ENCODE results near the gene HBEGF. TPM values are rescaled to one million over a fixed set of nuclear protein-coding genes. Genes with fewer than 3 reads are reported as not detected.

The HBEGF gene
- total RNA-seq, 2 donors from 2014 or later, result 1.4 to 2.1 TPM

- peaks cover 2% of the 10 kb centered on the region for H3K4me1 Mint-ChIP-seq
- Histone ChIP-seq H3K27me3 (ENCODE audit: control insufficient read depth, insufficient read depth, low read length, poor library complexity, severe bottlenecking) (peaks cover 4% of the 10 kb centered on the region), H3K4me3 (ENCODE audit: low read length) (no peak overlapping the region), H3K4me1 (ENCODE audit: control insufficient read depth, insufficient read depth, low read length) (no peaks in the 10 kb centered on the region), H3K9me3 (ENCODE audit: control insufficient read depth, low read length) (no peaks in the 10 kb centered on the region), H3K36me3 (ENCODE audit: control insufficient read depth, insufficient read depth, low read length) (no peaks in the 10 kb centered on the region), H3K27ac (ENCODE audit: low read depth, low read length) (no peak overlapping the region), H3K9ac (ENCODE audit: extremely low read depth, low read length, poor library complexity, severe bottlenecking) (no peak overlapping the region)
- no peak for DNase-seq
- TF ChIP-seq CTCF (conservative IDR thresholded peaks at IDR 0.05), result no peak
- H3K36me3 Mint-ChIP-seq (ENCODE audit: low read depth), result no peaks in the 10 kb centered on the region
- H3K27me3 Mint-ChIP-seq (ENCODE audit: insufficient read depth), result peaks cover 10% of the 10 kb centered on the region
- H3K27ac Mint-ChIP-seq, result no peak overlapping the region
- H3K4me3 Mint-ChIP-seq, result no peak overlapping the region
- H3K9me3 Mint-ChIP-seq, result no peaks in the 10 kb centered on the region
- WGBS, 2 experiments (ENCODE audit: insufficient coverage in 1 of 2, insufficient read length in 1 of 2), result 85 to 95% methylated on average over 4 to 7 of the region's 7 CpGs
Observed at GRCh38 chr5:140366589-140367255, 20.3 kb upstream of the HBEGF start.

- H3K27me3 Mint-ChIP-seq (ENCODE audit: insufficient read depth), result peaks cover 10% of the 10 kb centered on the region
- no peak overlapping the region for H3K27ac ChIP-seq (ENCODE audit: low read depth, low read length)
- H3K36me3 Mint-ChIP-seq (ENCODE audit: low read depth), result no peaks in the 10 kb centered on the region
- peaks cover 2% of the 10 kb centered on the region for H3K4me1 Mint-ChIP-seq
- no peak overlapping the region for H3K9ac ChIP-seq (ENCODE audit: extremely low read depth, low read length, poor library complexity, severe bottlenecking)
- no peaks in the 10 kb centered on the region for H3K9me3 Mint-ChIP-seq
- DNase-seq, result no peak
- H3K36me3 ChIP-seq (ENCODE audit: control insufficient read depth, insufficient read depth, low read length), result no peaks in the 10 kb centered on the region
- H3K4me1 ChIP-seq (ENCODE audit: control insufficient read depth, insufficient read depth, low read length), result no peaks in the 10 kb centered on the region
- TF ChIP-seq CTCF (conservative IDR thresholded peaks at IDR 0.05), result no peak
- H3K27me3 ChIP-seq (ENCODE audit: control insufficient read depth, insufficient read depth, low read length, poor library complexity, severe bottlenecking), result peaks cover 4% of the 10 kb centered on the region
- no peak overlapping the region for H3K4me3 ChIP-seq (ENCODE audit: low read length)
- H3K9me3 ChIP-seq (ENCODE audit: control insufficient read depth, low read length), result no peaks in the 10 kb centered on the region
- WGBS, 2 experiments (ENCODE audit: insufficient coverage in 1 of 2, insufficient read length in 1 of 2), result 86 to 100% methylated on average over 1 to 4 of the region's 4 CpGs
- H3K27ac Mint-ChIP-seq, result no peak overlapping the region
- no peak overlapping the region for H3K4me3 Mint-ChIP-seq
Observed at GRCh38 chr5:140365941-140366340, 19.5 kb upstream of the HBEGF start.

GRCh38 chr5:140365282-140365681 lies 18.9 kb upstream of the HBEGF start:
- no peak overlapping the region for H3K4me3 ChIP-seq (ENCODE audit: low read length)
- WGBS, 2 experiments (ENCODE audit: insufficient coverage in 1 of 2, insufficient read length in 1 of 2), result 75 to 90% methylated on average over 2 to 3 of the region's 3 CpGs
- no peak overlapping the region for H3K4me3 Mint-ChIP-seq

More at GRCh38 chr5:140365282-140365681, 18.9 kb upstream of the HBEGF start:
- peaks cover 4% of the 10 kb centered on the region for H3K27me3 ChIP-seq (ENCODE audit: control insufficient read depth, insufficient read depth, low read length, poor library complexity, severe bottlenecking)
- Mint-ChIP-seq H3K36me3 (ENCODE audit: low read depth) (no peaks in the 10 kb centered on the region), H3K4me1 (peaks cover 2% of the 10 kb centered on the region), H3K9me3 (no peaks in the 10 kb centered on the region), H3K27me3 (ENCODE audit: insufficient read depth) (peaks cover 9% of the 10 kb centered on the region), H3K27ac (no peak overlapping the region)
- no peak overlapping the region for H3K9ac ChIP-seq (ENCODE audit: extremely low read depth, low read length, poor library complexity, severe bottlenecking)
- no peak for TF ChIP-seq CTCF (conservative IDR thresholded peaks at IDR 0.05)
- H3K4me1 ChIP-seq (ENCODE audit: control insufficient read depth, insufficient read depth, low read length), result no peaks in the 10 kb centered on the region
- H3K27ac ChIP-seq (ENCODE audit: low read depth, low read length), result no peak overlapping the region
- DNase-seq, result no peak
- H3K9me3 ChIP-seq (ENCODE audit: control insufficient read depth, low read length), result no peaks in the 10 kb centered on the region
- H3K36me3 ChIP-seq (ENCODE audit: control insufficient read depth, insufficient read depth, low read length), result no peaks in the 10 kb centered on the region
